HG02610 (cell line): ENCODE data around the gene MTHFD1L.

Source experiments
- ATAC-seq: cut with Tn5 transposase; IDR thresholded peaks from one replicate; pipeline ENCODE4 v1.9.1; 2021; ENCODE audit warnings: mild to moderate bottlenecking, moderate library complexity; ENCODE audit not compliant: unreplicated experiment

Gene MTHFD1L

GRCh38 chr6:151009576-151009975 lies 144.1 kb downstream of the MTHFD1L start:
- no peak for ATAC-seq

DNA sequence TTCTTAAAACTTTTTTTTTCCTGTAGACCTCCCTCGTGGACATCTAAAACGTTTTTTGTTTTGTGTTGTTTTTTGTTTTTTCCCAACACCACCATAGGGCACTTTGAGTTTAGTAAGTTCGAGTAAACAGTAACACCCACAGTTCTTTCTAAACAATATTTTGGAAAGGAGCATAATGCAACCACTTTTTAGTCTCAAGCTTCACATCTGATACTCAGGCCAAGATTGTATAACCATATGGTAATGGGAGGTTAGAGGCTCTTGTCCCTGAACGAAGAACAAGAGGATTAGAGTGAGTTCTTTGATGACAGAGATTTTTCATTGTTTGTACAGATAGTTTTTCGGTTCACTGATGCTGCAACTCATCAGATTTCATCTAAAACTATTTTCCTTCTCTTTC lies 144.6 kb downstream of the MTHFD1L start:
- ATAC-seq = no peak

GRCh38 chr6:151012321-151013294 lies 147.1 kb downstream of the MTHFD1L start:
- ATAC-seq = no peak

GRCh38 chr6:151014404-151015100 lies 149.1 kb downstream of the MTHFD1L start:
- peak; percentile 54 for ATAC-seq

DNA sequence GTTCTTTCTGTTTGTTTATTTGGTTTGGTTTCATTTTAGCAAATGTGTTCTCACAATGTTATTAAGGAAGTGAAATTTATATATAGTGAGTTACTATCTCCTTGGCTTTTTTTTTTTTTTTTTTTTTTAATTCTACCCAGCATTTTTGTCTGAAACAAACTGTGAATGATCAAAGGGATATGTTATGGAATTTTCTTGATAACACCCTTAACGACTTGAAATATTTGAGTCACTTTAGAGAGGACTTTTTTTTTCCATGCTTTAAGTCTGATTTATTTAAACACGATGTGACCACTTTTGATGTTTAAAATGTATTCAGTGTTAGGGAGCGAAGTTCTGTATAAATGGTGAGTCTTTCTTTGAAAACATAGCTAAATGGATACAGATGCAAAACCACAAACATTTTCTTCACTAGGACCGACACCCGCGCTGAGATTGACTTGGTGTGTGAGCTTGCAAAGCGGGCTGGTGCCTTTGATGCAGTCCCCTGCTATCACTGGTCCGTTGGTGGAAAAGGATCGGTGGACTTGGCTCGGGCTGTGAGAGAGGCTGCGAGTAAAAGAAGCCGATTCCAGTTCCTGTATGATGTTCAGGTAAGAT lies 149.7 kb downstream of the MTHFD1L start:
- ATAC-seq = no peak

GRCh38 chr6:151016107-151016506 lies 150.6 kb downstream of the MTHFD1L start:
- ATAC-seq = no peak

DNA sequence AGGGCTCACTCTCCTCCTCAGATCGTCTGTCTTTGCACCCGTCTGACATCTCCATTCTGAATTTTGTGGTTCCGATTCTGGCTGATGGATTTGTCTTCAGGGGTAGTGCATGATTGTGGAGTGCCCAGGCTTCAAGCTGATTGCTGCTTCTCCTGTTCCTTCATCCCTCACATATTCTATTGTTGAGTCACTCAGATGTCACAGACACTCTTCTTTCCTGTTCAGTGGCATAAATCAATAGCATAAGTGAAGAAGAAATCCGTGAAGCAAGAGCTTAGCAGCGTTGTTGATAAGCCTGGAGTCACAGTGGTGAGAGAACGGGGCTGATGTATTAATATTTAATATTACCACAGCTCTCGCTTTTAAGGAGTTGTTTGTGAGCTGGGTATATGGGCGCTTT lies 152.5 kb downstream of the MTHFD1L start:
- no peak for ATAC-seq

DNA sequence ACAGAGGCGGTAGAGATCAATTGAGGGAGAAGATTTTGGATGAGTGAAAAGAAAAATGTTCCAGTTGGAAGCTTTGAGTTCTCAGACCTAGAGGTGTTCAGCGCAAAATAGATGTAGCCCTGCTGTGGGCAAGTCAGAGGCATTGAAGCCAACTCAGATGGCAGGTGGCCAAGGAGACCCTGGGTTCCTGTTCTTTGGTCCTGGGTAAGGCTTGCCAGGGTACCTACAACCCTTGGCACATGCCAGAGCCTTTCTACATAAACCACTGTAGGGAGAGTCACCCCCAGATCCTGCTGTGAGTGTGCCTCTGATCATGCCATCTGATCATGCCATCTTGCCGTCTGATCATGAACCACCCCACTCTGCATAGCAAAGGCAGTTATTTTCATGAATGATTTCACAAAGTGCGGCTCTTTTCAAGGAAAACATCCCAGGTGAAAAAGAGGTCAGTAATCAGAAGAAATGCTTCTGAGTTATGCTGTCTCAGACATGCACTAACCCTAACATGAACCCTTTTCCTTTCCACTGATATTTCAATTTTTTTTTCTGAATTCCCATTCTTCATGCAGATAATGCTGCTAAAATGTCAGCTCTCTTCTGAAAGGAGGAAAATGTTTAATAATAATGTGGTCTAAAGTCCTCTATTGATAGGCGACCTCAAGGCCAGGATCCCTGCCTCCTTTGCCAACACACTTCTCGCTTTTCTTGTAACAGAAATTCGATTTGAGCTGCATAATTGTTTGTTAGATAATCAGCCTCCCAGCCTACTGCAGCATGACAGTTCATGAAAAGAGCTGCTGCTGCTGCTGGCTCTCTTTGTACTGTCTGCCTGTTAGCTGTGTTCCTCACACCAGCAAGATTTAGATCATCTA lies 153.6 kb downstream of the MTHFD1L start:
- no peak for ATAC-seq

DNA sequence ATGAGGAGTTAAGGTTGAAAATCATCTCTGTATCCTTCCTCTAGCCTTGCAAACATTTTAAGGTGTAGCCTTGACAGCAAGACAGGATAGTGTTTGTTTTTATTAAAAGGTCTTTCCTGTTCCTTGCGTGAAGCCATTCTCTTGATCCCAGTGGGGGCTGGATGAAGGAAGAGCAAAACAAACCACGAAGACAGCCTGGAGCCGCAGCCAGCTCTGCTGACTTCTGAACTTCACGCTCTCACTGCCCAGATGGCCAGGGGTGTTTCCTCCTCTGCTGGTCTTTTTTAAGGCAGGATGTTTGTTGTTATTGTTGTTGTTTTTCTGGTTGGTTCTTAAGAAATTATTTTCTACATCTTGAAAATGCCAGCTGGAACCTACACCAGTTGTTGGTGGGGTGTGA lies 156.4 kb downstream of the MTHFD1L start:
- no peak for ATAC-seq

GRCh38 chr6:151022492-151022891 lies 157.0 kb downstream of the MTHFD1L start:
- ATAC-seq = no peak

- ATAC-seq = no peak
Observed at GRCh38 chr6:151023342-151023741, 157.8 kb downstream of the MTHFD1L start.

GRCh38 chr6:151024597-151024996 lies 159.1 kb downstream of the MTHFD1L start:
- ATAC-seq = no peak

- ATAC-seq = no peak
Observed at GRCh38 chr6:151025076-151025475, 159.6 kb downstream of the MTHFD1L start.

DNA sequence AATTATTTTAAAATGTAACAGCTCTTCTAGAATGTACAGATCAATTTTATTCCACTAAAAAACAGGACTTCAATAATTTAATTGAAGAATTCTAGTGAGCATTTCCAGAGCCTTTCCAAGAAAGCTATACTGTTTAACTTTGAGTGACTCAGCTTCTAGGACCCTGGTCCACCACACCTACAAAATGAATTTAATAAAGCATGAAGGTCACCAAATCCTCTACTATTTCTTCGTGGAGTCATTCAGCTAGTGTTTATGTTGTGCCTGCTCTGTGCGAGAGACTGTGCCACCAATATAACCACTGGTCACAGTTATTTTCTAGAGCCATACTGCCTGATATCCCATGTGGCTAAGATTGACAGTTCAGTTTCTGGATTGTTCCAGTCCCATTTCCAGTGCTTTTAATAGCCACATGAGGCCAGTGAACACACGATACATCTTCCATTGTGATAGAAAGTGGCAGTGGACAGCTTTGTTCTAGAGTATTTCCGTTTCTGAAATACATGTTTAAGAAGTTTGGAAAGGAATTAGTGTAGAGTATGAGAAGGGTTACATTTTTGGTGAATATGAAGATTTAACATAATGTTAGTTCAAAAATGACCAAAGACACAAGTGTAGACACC lies 160.7 kb downstream of the MTHFD1L start:
- ATAC-seq = no peak

DNA sequence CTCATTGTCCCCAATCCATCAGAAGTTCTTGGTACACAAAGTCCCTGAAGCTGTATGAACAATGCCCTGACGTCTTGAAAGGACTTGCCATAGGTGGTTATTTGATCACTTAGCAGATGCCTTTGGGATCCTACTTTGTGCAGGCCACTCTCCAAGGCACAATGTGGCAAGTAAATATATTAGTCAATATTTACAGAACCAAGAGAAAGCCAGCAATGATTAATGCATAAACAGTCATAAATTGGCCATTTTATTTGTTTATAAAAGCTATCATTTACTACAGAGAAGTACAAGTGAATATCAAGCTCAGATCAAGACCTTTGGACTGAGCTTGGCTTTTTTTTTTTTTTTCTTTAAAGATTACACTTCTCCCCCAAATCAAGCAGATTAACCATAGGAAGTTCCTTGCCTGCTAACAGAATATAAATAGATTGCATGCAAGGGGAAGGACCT lies 161.8 kb downstream of the MTHFD1L start:
- no peak for ATAC-seq

GRCh38 chr6:151027936-151028838 lies 162.7 kb downstream of the MTHFD1L start:
- ATAC-seq = no peak

DNA sequence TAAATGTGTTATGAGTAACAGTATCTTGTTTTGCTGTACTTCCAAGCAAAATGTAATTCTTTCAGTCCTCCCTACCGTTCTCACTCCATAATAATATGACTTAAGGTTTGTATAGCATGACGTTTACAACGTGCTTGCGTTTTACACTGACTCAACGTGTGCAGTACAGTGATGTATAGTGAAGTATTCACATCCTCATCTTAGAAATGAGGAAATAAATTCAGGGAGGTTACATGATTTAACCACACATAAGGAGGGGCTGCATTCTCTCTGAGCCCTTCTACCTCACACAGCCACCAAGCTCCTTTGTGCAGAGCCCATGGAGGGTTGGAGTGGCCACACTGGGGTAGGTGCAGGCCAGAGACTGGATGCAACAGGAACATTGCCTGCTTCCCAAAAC lies 164.5 kb downstream of the MTHFD1L start:
- ATAC-seq = no peak

DNA sequence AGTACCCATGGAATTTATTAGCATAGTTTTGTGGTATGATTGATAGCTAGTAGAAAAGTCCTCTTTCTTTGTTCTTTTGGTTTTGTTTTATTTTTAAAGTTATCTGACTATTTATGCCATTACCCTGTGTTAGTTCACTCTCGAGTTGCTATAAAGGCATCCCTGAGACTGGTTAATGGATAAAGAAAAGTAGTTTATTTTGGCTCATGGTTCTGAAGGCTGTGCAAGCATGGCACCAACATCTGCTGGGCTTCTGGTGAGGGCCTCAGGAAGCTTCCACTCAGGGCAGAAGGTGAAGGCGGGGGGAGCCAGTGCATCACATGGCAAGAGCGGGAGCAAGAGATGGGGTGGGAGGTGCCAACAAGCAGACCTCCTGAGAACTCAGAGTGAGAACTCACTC lies 166.5 kb downstream of the MTHFD1L start:
- no peak for ATAC-seq
